Measurements from ENCODE around the gene CPT1B.
A peak's percentile ranks its signal among the peaks of the same experiment; 100 is the strongest.

Gene CPT1B

GRCh38 chr22:50547263-50547985 is 30.8 kb downstream of the CPT1B start:
- TF ChIP-seq CTCF (IDR thresholded peaks at IDR 0.05; ENCODE audit: low read depth, low read length, missing control alignments) = no peak
- H3K4me3 ChIP-seq (ENCODE audit: low read depth, low read length) = no peak overlapping the region

DNA sequence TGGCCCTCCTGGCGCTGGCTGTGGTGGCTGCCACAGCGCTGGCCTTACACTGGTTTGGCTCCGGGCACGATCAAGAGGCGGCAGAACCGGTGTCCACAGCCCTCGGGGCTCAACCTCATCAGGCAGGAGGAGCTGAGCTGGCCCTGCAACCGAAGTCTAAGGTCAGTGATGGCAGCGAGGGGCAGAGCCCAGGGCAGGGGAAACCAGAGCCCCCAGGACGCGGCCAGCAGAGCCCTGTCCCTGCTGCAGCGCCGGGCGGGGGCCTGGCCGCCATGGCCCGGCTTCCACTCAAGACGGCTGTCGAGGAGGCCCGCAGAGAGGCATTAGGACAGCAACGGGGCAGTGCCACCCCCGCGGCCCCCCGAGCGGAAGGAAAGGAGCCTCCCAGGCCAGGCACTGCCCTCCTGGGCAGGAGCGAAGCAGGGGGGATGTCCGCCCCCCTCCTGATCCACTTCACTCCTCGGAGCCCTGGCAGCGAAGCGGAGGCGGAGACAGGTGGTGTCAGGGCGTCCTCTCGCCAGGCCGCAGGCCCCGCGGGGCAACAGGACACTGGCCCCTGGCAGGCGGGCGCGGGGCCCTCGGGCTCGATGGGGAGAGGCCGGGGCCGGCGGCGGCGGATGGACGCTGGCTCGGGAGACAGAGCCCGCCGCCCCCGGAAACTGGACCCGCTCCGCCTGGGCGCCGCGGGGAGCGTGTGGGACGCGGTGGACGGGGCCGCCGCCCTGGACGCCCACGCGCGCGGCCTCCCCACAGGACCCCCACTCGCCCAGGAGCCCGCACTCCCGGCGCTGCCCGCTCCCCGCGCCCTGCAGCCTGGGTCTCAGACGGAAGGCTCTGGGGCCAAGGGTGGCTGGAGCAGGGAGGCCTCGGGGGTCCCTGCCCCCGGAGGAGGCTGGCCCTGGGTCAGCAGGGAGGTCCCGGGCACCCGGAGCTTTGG is 31.6 kb downstream of the CPT1B start:
- no peak for DNase-seq
- in situ Hi-C loops (cut with HindIII; ENCODE audit: low pct_ligation_motif_present, low sequenced_read_pairs) = no loop called here
- peaks cover 40% of the 10 kb centered on the region for H3K27me3 ChIP-seq (replicated peaks)
- H3K27ac ChIP-seq = no peak overlapping the region
- no peaks in the 10 kb centered on the region for H3K36me3 ChIP-seq (replicated peaks)
- TF ChIP-seq CTCF (IDR thresholded peaks at IDR 0.05; ENCODE audit: low read depth, low read length, missing control alignments) = no peak
- H3K4me3 ChIP-seq (ENCODE audit: low read depth, low read length) = no peak overlapping the region

More at GRCh38 chr22:50547263-50547985, 30.8 kb downstream of the CPT1B start:
- H3K36me3 ChIP-seq (replicated peaks) = no peaks in the 10 kb centered on the region
- H3K27ac ChIP-seq = no peak overlapping the region
- H3K27me3 ChIP-seq (replicated peaks) = peaks cover 40% of the 10 kb centered on the region
- no peak for DNase-seq
- in situ Hi-C loops (cut with HindIII; ENCODE audit: low pct_ligation_motif_present, low sequenced_read_pairs) = no loop called here

- no peak within 1 kb of the TSS for H3K27ac ChIP-seq
- DNase-seq = no peak
- no peak within 1 kb of the TSS for H3K4me3 ChIP-seq (ENCODE audit: low read depth, low read length)
- in situ Hi-C loops (cut with HindIII; ENCODE audit: low pct_ligation_motif_present, low sequenced_read_pairs) = no loop called here
- peaks cover 40% of the 10 kb centered on the region for H3K27me3 ChIP-seq (replicated peaks)
- TF ChIP-seq CTCF (IDR thresholded peaks at IDR 0.05; ENCODE audit: low read depth, low read length, missing control alignments) = peak; percentile 40
- H3K36me3 ChIP-seq (replicated peaks) = no peaks in the 10 kb centered on the region
These were observed 32.5 kb downstream of the CPT1B start, which contains the start of gene KLHDC7B for GRCh38 chr22:50545522-50546325. KLHDC7B (plus strand) TSS chr22:50545899; CDS start chr22:50546244, 345 bp downstream.

- H3K27me3 ChIP-seq (replicated peaks) = peaks cover 33% of the 10 kb centered on the region
- no peak overlapping the region for H3K4me3 ChIP-seq (ENCODE audit: low read depth, low read length)
- DNase-seq = no peak
- H3K36me3 ChIP-seq (replicated peaks) = no peaks in the 10 kb centered on the region
- no peak overlapping the region for H3K27ac ChIP-seq
- TF ChIP-seq CTCF (IDR thresholded peaks at IDR 0.05; ENCODE audit: low read depth, low read length, missing control alignments) = no peak
- in situ Hi-C loops (cut with HindIII; ENCODE audit: low pct_ligation_motif_present, low sequenced_read_pairs) = no loop called here
These were observed 33.4 kb downstream of the CPT1B start for GRCh38 chr22:50544746-50545253.

GRCh38 chr22:50544078-50544745 is 34.0 kb downstream of the CPT1B start:
- in situ Hi-C loops (cut with HindIII; ENCODE audit: low pct_ligation_motif_present, low sequenced_read_pairs) = no loop called here
- Histone ChIP-seq H3K4me3 (ENCODE audit: low read depth, low read length) (peak overlapping the region; percentile 27), H3K27ac (no peak overlapping the region), H3K27me3 (replicated peaks) (peaks cover 31% of the 10 kb centered on the region), H3K36me3 (replicated peaks) (no peaks in the 10 kb centered on the region)
- DNase-seq = peak; percentile 54
- TF ChIP-seq CTCF (IDR thresholded peaks at IDR 0.05; ENCODE audit: low read depth, low read length, missing control alignments) = peak; percentile 71

All from brain microvascular endothelial cell (primary cell).